NOMO-1 (cell line): ENCODE data around the gene TAC1.
"Not testable (repeated sequence)": the region's sequence is repeated elsewhere in the genome, so short reads cannot be mapped to it uniquely, and the experiment has no call there.

Experiments
- DNase-seq, 2 experiments: peaks; one replicate each; lab custom pipeline; 2025; ENCODE audit not compliant: unreplicated experiment in 2 of 2; lab: John Stamatoyannopoulos, UW

TAC1 gene

GRCh38 chr7:97731736-97732564 lies at the start of gene TAC1:
TAC1 (plus strand) TSS chr7:97732086; CDS start chr7:97732613, 527 bp downstream.
- DNase-seq: no peak

- no peak for DNase-seq
These were observed 45.9 kb upstream of the TAC1 start for GRCh38 chr7:97685952-97686351.

GRCh38 chr7:97693586-97693985 lies 38.3 kb upstream of the TAC1 start:
- no peak for DNase-seq

- no peak for DNase-seq
These were observed 37.5 kb upstream of the TAC1 start for GRCh38 chr7:97694355-97694754.

- no peak for DNase-seq
These were observed 34.5 kb upstream of the TAC1 start for GRCh38 chr7:97697396-97697795.

GRCh38 chr7:97722386-97722785 lies 9.5 kb upstream of the TAC1 start:
- no peak for DNase-seq

- no peak for DNase-seq
These were observed 834 bp downstream of the TAC1 start for GRCh38 chr7:97732565-97733275.

- DNase-seq: no peak
These were observed 1.6 kb downstream of the TAC1 start for GRCh38 chr7:97733276-97734161.

- no peak for DNase-seq
These were observed 2.4 kb downstream of the TAC1 start for GRCh38 chr7:97734255-97734654.

GRCh38 chr7:97735075-97735474 lies 3.2 kb downstream of the TAC1 start:
- no peak for DNase-seq

- no peak for DNase-seq
These were observed 16.6 kb downstream of the TAC1 start for GRCh38 chr7:97748482-97748881.

- no peak for DNase-seq
These were observed 19.7 kb downstream of the TAC1 start for GRCh38 chr7:97751566-97751965.

- no peak for DNase-seq
These were observed 20.3 kb downstream of the TAC1 start for GRCh38 chr7:97752215-97752614.

- no peak for DNase-seq
These were observed 25.9 kb downstream of the TAC1 start for GRCh38 chr7:97757824-97758223.

GRCh38 chr7:97770850-97771249 lies 39.0 kb downstream of the TAC1 start:
- DNase-seq: no peak

GRCh38 chr7:97771576-97771975 lies 39.7 kb downstream of the TAC1 start:
- DNase-seq: no peak

GRCh38 chr7:97772045-97772901 lies 40.4 kb downstream of the TAC1 start:
- no peak for DNase-seq

GRCh38 chr7:97786398-97786797 lies 54.5 kb downstream of the TAC1 start:
- DNase-seq: not testable (repeated sequence)
